A549 treated with RU486 at 1 μM for 4 hours (cell line): Measurements from ENCODE around the gene ZNF134. TPM values are rescaled to one million over a fixed set of nuclear protein-coding genes. Genes with fewer than 3 reads are reported as not detected.

Source experiments
- total RNA-seq: library from RNA; stranded (reverse); fragments of 200-300 nt; extraction: Qiagen RNA extraction; gene quantifications from 5 replicates; pipeline ENCODE4 v1.2.3, GENCODE V29; 2022; ENCODE audit warnings: low read depth

The ZNF134 gene
- total RNA-seq = 5.3 to 9.1 TPM (median 8.5 TPM) in 5 replicates

DNA sequence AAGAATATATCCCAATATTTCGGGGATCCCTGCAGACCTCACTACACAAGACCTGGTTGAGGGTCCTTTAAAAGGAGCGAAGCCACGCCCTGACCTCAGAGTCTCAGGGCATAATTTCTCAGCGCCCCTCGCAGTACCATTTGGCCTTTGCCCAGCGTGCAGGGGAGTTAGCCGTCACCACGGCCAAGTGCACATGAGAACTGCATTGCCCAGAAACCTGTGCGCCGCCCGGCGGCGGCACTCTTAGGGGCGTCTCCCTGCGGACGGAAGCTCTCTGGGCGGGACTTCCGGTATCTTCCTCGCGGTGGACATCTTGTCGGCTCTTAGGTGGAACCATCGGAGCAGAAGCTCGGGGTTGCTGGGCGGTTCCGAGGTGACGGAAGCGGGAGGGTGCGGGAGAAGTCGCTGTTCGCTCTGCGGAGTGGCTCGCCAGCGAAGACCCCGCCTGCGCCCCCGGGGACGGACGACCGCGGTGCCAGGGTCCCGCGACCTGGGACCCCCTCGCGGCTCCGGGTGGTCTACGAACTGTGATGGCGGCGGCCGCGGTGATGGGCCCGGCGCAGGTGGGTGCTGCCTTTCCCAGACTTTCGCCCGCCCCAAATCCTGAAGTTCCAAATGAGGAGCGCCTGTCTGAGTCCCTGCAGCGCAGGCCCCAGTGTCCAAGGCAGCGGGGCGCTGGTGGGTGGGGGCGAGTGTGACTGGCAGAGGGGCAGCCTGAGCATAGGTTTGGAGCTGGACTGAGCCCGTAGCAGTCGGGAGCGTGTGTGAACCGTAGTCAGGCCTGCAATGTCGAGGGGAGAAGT lies at the start of gene ZNF134:
Gene ZNF134, plus strand, starts transcription at position 302 of the 803 bp plus-strand sequence. CDS start 5,227 bp downstream, outside the sequence.

DNA sequence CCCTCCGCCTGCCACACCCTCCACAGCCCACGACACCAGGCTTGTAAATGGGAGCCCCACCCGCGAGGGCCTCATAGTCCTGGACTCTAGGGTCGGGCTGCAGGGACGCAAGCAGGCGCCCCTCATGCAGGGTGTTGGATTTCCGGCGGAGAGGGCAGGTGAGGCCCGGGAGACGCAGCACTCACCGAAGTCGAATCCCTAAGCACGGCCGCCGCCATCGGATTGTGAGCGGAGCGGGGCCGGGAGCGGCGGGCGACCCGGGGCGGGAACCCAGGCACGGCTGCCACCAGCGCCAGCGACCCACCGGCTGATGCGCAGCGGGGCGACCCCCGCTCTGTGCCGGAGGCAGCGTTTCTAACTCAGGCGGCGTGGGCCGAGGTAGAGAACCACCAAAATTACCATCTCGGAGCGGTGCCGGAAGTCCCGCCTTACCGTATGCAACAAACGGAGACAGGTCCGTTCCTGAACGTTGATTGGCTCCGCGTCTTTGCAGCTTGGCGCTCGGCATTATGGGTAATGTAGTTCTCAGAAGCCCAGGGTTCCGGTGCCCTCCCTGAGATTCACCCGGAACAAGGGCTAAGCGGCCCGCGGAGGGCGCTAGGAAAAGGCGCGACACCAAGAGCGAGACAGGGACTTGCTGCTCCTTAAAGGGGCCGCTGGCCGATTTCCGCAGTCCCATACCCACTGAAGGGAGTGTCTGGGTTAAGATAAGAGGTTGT lies 35.4 kb upstream of the ZNF134 start, which contains the start of gene ZNF416:
Gene ZNF416, minus strand, starts transcription at position 425 of the 719 bp plus-strand sequence. Its CDS starts 207 bp downstream, at position 218.

GRCh38 chr19:57583521-57584416 lies 30.3 kb upstream of the ZNF134 start, which contains the start of gene ZIK1:
TSS of gene ZIK1 (plus strand) at chr19:57584145. CDS start at chr19:57584357, 212 bp downstream.

GRCh38 chr19:57599761-57600383 lies 14.2 kb upstream of the ZNF134 start, which contains the start of gene ZNF530:
TSS of gene ZNF530 (plus strand) at chr19:57599885. CDS start at chr19:57604346, 4,461 bp downstream.

DNA sequence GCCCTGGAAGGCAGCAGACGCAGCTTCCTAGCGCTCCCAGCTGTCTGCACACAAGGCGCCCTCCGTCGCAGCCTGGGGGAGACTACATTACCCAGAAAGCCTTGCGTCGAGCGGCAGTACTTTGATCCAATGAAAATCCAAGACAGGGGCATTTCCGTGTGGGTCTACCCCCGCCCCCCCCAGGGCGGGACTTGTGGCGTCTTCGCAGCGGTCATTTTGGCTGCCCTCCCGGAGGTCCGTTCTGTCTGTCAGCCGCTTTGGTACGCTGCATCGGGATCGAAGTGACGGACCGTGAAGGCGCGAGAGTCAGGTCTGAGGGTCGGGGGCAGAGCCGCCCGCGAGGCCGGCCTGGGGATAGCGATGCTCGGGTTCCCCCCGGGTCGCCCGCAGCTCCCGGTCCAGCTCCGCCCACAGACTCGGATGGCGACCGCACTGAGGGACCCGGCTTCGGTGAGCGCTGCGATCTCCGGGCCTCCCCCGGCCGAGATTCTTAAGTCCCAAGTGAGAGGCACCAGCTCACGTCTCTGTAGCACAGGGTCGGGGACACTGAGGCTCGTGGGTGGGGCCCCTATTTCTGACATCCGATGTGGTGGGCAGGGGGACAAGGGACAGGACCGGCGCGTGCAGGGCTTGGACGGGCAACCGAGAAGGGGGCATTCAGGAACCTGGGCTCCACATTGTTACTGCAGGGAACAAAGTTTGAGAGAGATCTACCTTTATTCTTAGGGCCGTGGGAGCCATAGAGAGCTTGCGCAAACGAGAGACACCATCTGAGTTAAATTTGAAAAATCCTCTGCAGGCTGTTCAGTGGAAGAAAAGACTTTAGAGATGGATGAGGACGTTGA lies 19.2 kb downstream of the ZNF134 start, which contains the start of gene ZNF211:
Gene ZNF211, plus strand, starts transcription at position 182 of the 845 bp plus-strand sequence. Its CDS starts 179 bp downstream, at position 361.

DNA sequence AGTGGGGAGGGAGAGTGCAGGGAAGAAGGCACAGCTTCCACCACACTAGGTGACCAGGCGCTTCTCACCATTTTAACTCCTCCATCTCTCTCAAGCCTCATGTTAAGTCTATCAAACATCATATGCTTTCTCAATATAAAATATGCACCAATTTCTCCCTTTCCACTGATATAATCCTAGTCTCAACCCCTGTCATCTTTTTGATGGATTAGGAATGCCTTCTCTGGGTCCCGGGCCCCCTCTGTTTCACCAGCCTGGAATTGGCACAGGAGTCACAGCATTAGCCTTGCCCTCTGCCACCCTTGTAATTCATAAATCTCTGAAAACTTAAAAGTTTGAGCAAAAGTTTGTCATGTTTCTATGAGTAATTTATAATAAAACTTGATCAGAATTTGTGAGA lies 54.6 kb downstream of the ZNF134 start, which contains the start of gene ZSCAN4:
Gene ZSCAN4, plus strand, starts transcription at position 301 of the 400 bp plus-strand sequence. CDS start 7,211 bp downstream, outside the sequence.

Other genes with a start within 250 kb of the ZNF134 start
- gene ZNF548, start 224.4 kb upstream of the ZNF134 start, total RNA-seq = 2.9 to 4.0 TPM (median 3.5 TPM) in 5 replicates
- 2.9 to 6.8 TPM (median 4.8 TPM) in 5 replicates for gene ZNF17, start 203.1 kb upstream of the ZNF134 start, total RNA-seq
- gene ZNF749, start 178.9 kb upstream of the ZNF134 start, total RNA-seq = 13.7 to 16.8 TPM (median 15.4 TPM) in 5 replicates
- gene VN1R1, start 157.1 kb upstream of the ZNF134 start, total RNA-seq = 0.06 to 0.13 TPM in 2 of 5 replicates, not detected in the others
- 0.83 to 1.5 TPM (median 1.2 TPM) in 5 replicates for gene ZNF772, start 136.7 kb upstream of the ZNF134 start, total RNA-seq
- gene ZNF419, start 126.5 kb upstream of the ZNF134 start, total RNA-seq = 4.6 to 7.6 TPM (median 6.7 TPM) in 5 replicates
- gene ZNF773, start 114.3 kb upstream of the ZNF134 start, total RNA-seq = 4.6 to 7.1 TPM (median 4.8 TPM) in 5 replicates
- gene ZNF549, start 86.9 kb upstream of the ZNF134 start, total RNA-seq = 1.3 to 2.0 TPM (median 1.6 TPM) in 5 replicates
- 2.1 to 4.4 TPM (median 4.2 TPM) in 5 replicates for gene ZNF550, start 54.4 kb upstream of the ZNF134 start, total RNA-seq
- gene ZNF416, start 35.3 kb upstream of the ZNF134 start, total RNA-seq = 4.2 to 4.9 TPM (median 4.5 TPM) in 5 replicates
- gene ZIK1, start 30.1 kb upstream of the ZNF134 start, total RNA-seq = 0.06 TPM in 1 of 5 replicates, not detected in the others
- 4.1 to 4.8 TPM (median 4.4 TPM) in 5 replicates for gene ZNF530, start 14.4 kb upstream of the ZNF134 start, total RNA-seq
- gene ZNF211, start 18.9 kb downstream of the ZNF134 start, total RNA-seq = 5.4 to 6.4 TPM (median 6.0 TPM) in 5 replicates
- not detected in 5 replicates for gene ZSCAN4, start 54.7 kb downstream of the ZNF134 start, total RNA-seq
- gene ZNF551, start 67.7 kb downstream of the ZNF134 start, total RNA-seq = 5.4 to 6.2 TPM (median 6.0 TPM) in 5 replicates
- gene ZNF154, start 95.0 kb downstream of the ZNF134 start, total RNA-seq = not detected in 5 replicates
- 0.73 to 1.0 TPM (median 0.80 TPM) in 5 replicates for gene ZNF671, start 113.4 kb downstream of the ZNF134 start, total RNA-seq
- 4.3 to 6.2 TPM (median 5.1 TPM) in 5 replicates for gene ZNF776, start 132.6 kb downstream of the ZNF134 start, total RNA-seq
- gene ZNF586, start 155.4 kb downstream of the ZNF134 start, total RNA-seq = 5.6 to 7.8 TPM (median 6.4 TPM) in 5 replicates
- 4.5 to 6.3 TPM (median 5.4 TPM) in 5 replicates for gene ZNF552, start 200.7 kb downstream of the ZNF134 start, total RNA-seq
- 7.5 to 11.4 TPM (median 8.0 TPM) in 5 replicates for gene ZNF587B, start 216.1 kb downstream of the ZNF134 start, total RNA-seq
- 4.8 to 7.8 TPM (median 6.4 TPM) in 5 replicates for gene ZNF587, start 235.6 kb downstream of the ZNF134 start, total RNA-seq